GM23338 (cell line): ENCODE results near the gene DCUN1D4. TPM values are rescaled to one million over a fixed set of nuclear protein-coding genes. Genes with fewer than 3 reads are reported as not detected.

Experiments
- ATAC-seq: fragments of 200-7000 bp; cut with Tn5 transposase; 3 replicates; pipeline ENCODE4 v1.9.1; 2020
- DNase-seq: peaks from one replicate; pipeline ENCODE4 v3.0.0-alpha.2; 2015; ENCODE audit warnings: low spot score
- H2AFZ ChIP-seq: fragments of 200-600 bp; sonication (generic); 2 replicates; pipeline ENCODE4 v1.8.0; 2016; ENCODE audit warnings: antibody characterized with exemption, mild to moderate bottlenecking, moderate library complexity
- H3F3A ChIP-seq: fragments of 200-600 bp; sonication (generic); replicated peaks from 2 replicates; pipeline ENCODE4 v1.8.0; 2017; ENCODE audit warnings: antibody characterized with exemption, mixed run types, low read depth
- H3K27ac ChIP-seq: fragments of 200-600 bp; sonication (generic); 2 replicates; pipeline ENCODE4 v1.6.1; 2016; ENCODE audit warnings: low read depth
- H3K27me3 ChIP-seq: fragments of 200-600 bp; sonication (generic); 2 replicates; pipeline ENCODE4 v1.8.0; 2016; ENCODE audit warnings: mild to moderate bottlenecking, mixed run types, moderate library complexity; ENCODE audit not compliant: insufficient read depth
- H3K36me3 ChIP-seq: fragments of 200-600 bp; sonication (generic); 2 replicates; pipeline ENCODE4 v1.8.0; 2016; ENCODE audit warnings: mild to moderate bottlenecking; ENCODE audit not compliant: insufficient read depth
- H3K4me1 ChIP-seq: fragments of 200-600 bp; sonication (generic); 2 replicates; pipeline ENCODE4 v1.8.0; 2016; ENCODE audit warnings: mild to moderate bottlenecking, moderate library complexity; ENCODE audit not compliant: insufficient read depth
- H3K4me2 ChIP-seq: fragments of 200-600 bp; sonication (generic); 2 replicates; pipeline ENCODE4 v1.7.1; 2017; ENCODE audit warnings: mixed run types
- H3K4me3 ChIP-seq: fragments of 200-600 bp; sonication (generic); 2 replicates; pipeline ENCODE4 v1.6.1; 2016; ENCODE audit warnings: mixed run types
- H3K79me2 ChIP-seq: fragments of 200-600 bp; sonication (generic); replicated peaks from 2 replicates; pipeline ENCODE4 v1.8.0; 2017; ENCODE audit warnings: mild to moderate bottlenecking; ENCODE audit not compliant: insufficient read depth
- H3K9me2 ChIP-seq: fragments of 200-600 bp; sonication (generic); 2 replicates; pipeline ENCODE4 v1.8.0; 2017; ENCODE audit not compliant: insufficient read depth
- H4K20me1 ChIP-seq: fragments of 200-600 bp; sonication (generic); replicated peaks from 2 replicates; pipeline ENCODE4 v1.8.0; 2017; ENCODE audit warnings: mild to moderate bottlenecking; ENCODE audit not compliant: insufficient read depth
- H3K27ac Mint-ChIP-seq: 2 replicates; pipeline ENCODE4 v1.8.0; 2020; ENCODE audit warnings: inconsistent platforms, mild to moderate bottlenecking, moderate library complexity, mixed read lengths
- H3K27me3 Mint-ChIP-seq: 3 replicates; pipeline ENCODE4 v1.8.0; 2022; ENCODE audit warnings: low read depth, mild to moderate bottlenecking, moderate library complexity, mixed read lengths, inconsistent platforms; ENCODE audit not compliant: insufficient read depth, poor library complexity
- H3K36me3 Mint-ChIP-seq: 3 replicates; pipeline ENCODE4 v1.8.0; 2021; ENCODE audit warnings: low read depth, mild to moderate bottlenecking, inconsistent platforms, moderate library complexity, mixed read lengths
- H3K4me1 Mint-ChIP-seq: 3 replicates; pipeline ENCODE4 v1.8.0; 2020; ENCODE audit warnings: mild to moderate bottlenecking, inconsistent platforms, mixed read lengths
- H3K4me3 Mint-ChIP-seq: 3 replicates; pipeline ENCODE4 v1.8.0; 2021; ENCODE audit warnings: moderate library complexity, mild to moderate bottlenecking, inconsistent platforms, mixed read lengths
- H3K9me3 Mint-ChIP-seq: 3 replicates; pipeline ENCODE4 v1.8.0; 2020; ENCODE audit warnings: moderate library complexity, mild to moderate bottlenecking, inconsistent platforms, mixed read lengths
- CREB1 ChIP-seq: fragments of 250-450 bp; sonication (Bioruptor Pico); IDR thresholded peaks from 2 replicates; pipeline ENCODE4 v1.5.0; 2020; ENCODE audit warnings: low read depth, mild to moderate bottlenecking, moderate library complexity
- CTCF ChIP-seq, 2 experiments: fragments of 200-600 bp in 1 of 2; sonication (generic) in 1 of 2; conservative IDR thresholded peaks; 2 replicates each; pipeline versions ENCODE4 v1.5.1 to v1.6.1; 2016 to 2017; ENCODE audit warnings: antibody characterized with exemption in 2 of 2, low read depth in 2 of 2, mild to moderate bottlenecking in 2 of 2, moderate library complexity in 1 of 2
- JUNB ChIP-seq: IDR thresholded peaks from one replicate; pipeline ENCODE4 v1.6.1; 2016; ENCODE audit warnings: antibody characterized with exemption; ENCODE audit not compliant: unreplicated experiment
- POLR2AphosphoS5 ChIP-seq: IDR thresholded peaks from 2 replicates; pipeline ENCODE4 v1.6.1; 2016; ENCODE audit warnings: antibody characterized with exemption, low read depth
- REST ChIP-seq: IDR thresholded peaks from one replicate; pipeline ENCODE4 v1.6.1; 2018; ENCODE audit warnings: antibody characterized with exemption; ENCODE audit not compliant: unreplicated experiment
- ZNF114 ChIP-seq: fragments of 250-450 bp; sonication (Bioruptor Pico); IDR thresholded peaks from 2 replicates; pipeline ENCODE4 v1.5.0; 2020; ENCODE audit warnings: mild to moderate bottlenecking, moderate library complexity
- long read RNA-seq: library from polyadenylated mRNA; unstranded; transcript quantifications from one replicate; pipeline ENCODE4 v2.0.0, GENCODE V29; 2020; ENCODE audit not compliant: unreplicated experiment
- polyA plus RNA-seq: library from polyadenylated mRNA; unstranded; fragments of >200 nt; fragmentation: Nextera tagmentation; extraction: Ambion mirVana; gene quantifications from 2 replicates; pipeline ENCODE4 v1.2.1, GENCODE V29; 2016
- total RNA-seq: library from RNA; depleted of rRNA; stranded (reverse); fragments of >200 nt; shearing (Covaris generic); gene quantifications from 2 replicates; pipeline ENCODE4 v1.2.3, GENCODE V29; 2014; rRNA removed

DCUN1D4 gene
- total RNA-seq (37.9 and 54.8 TPM in 2 replicates), polyA plus RNA-seq (23.1 and 26.1 TPM in 2 replicates)
- long read RNA-seq, full-length matches to known transcripts = 7 of 9 reads
- long read RNA-seq, partial matches to known transcripts = 1 of 9 reads
- long read RNA-seq, other reads (novel, unspliced or antisense) = 1 of 9 reads

GRCh38 chr4:51842554-51843308 is at the start of gene DCUN1D4:
Gene DCUN1D4, plus strand, starts transcription at chr4:51843153. Its CDS starts 90 bp downstream, at chr4:51843243.
- peaks cover 26% of the 10 kb centered on the region for H3K4me1 Mint-ChIP-seq
- Histone ChIP-seq H3K36me3 (no peaks in the 10 kb centered on the region), H3K4me2 (peak within 1 kb of the TSS; percentile 96), H3K27ac (no peak within 1 kb of the TSS), H2AFZ (peak within 1 kb of the TSS; percentile 97), H3K9me2 (no peaks in the 10 kb centered on the region), H3K4me1 (peaks cover 15% of the 10 kb centered on the region), H4K20me1 (peaks cover 7% of the 10 kb centered on the region), H3K79me2 (peaks cover 36% of the 10 kb centered on the region), H3F3A (no peaks in the 10 kb centered on the region), H3K4me3 (peak within 1 kb of the TSS; percentile 85), H3K27me3 (peaks cover 20% of the 10 kb centered on the region)
- H3K9me3 Mint-ChIP-seq = no peaks in the 10 kb centered on the region; the same call in 2 of the 3 replicates
- H3K27me3 Mint-ChIP-seq = peaks cover 9% of the 10 kb centered on the region
- no peaks in the 10 kb centered on the region; the same call in 2 of the 3 replicates for H3K36me3 Mint-ChIP-seq
- H3K4me3 Mint-ChIP-seq = peak within 1 kb of the TSS; percentile 81
- H3K27ac Mint-ChIP-seq = peak within 1 kb of the TSS; percentile 88
- DNase-seq = peak; percentile 100
- peak; percentile 82 for ATAC-seq
- peak; percentile 45; the same call in 1 of the 2 replicates for TF ChIP-seq POLR2AphosphoS5
- no peak for TF ChIP-seq JUNB
- peak; percentile 78 for TF ChIP-seq CREB1

GRCh38 chr4:51820443-51821234 is 22.3 kb upstream of the DCUN1D4 start:
- no peaks in the 10 kb centered on the region for H3K79me2 ChIP-seq
- Mint-ChIP-seq H3K9me3 (peaks cover 20% of the 10 kb centered on the region), H3K27me3 (no peaks in the 10 kb centered on the region), H3K36me3 (peaks cover 26% of the 10 kb centered on the region; the same call in 2 of the 3 replicates), H3K4me3 (no peak overlapping the region), H3K4me1 (no peaks in the 10 kb centered on the region), H3K27ac (no peak overlapping the region)
- no peaks in the 10 kb centered on the region for H3K4me1 ChIP-seq
- no peaks in the 10 kb centered on the region for H3K36me3 ChIP-seq
- TF ChIP-seq ZNF114 (CRISPR knock-in tag) (no peak), JUNB (no peak), CTCF (conservative IDR thresholded peaks at IDR 0.05; ENCODE audit: low read depth in 2 of 2) (no peak), REST (no peak)
- no peaks in the 10 kb centered on the region for H3K27me3 ChIP-seq
- no peaks in the 10 kb centered on the region for H4K20me1 ChIP-seq
- DNase-seq (no peak), ATAC-seq (no peak)
- H3F3A ChIP-seq = no peaks in the 10 kb centered on the region
- H3K4me2 ChIP-seq = no peak overlapping the region
- no peak overlapping the region for H2AFZ ChIP-seq
- no peak overlapping the region for H3K27ac ChIP-seq
- H3K4me3 ChIP-seq = no peak overlapping the region
- H3K9me2 ChIP-seq = no peaks in the 10 kb centered on the region
